NCI-H1930 (cell line): Measurements from ENCODE around the gene GDF10.
A peak's percentile ranks its signal among the peaks of the same experiment; 100 is the strongest.

ENCODE experiments used
- DNase-seq, 2 experiments: peaks; one replicate each; lab custom pipeline; 2025; lab: John Stamatoyannopoulos, UW

Gene GDF10

DNA sequence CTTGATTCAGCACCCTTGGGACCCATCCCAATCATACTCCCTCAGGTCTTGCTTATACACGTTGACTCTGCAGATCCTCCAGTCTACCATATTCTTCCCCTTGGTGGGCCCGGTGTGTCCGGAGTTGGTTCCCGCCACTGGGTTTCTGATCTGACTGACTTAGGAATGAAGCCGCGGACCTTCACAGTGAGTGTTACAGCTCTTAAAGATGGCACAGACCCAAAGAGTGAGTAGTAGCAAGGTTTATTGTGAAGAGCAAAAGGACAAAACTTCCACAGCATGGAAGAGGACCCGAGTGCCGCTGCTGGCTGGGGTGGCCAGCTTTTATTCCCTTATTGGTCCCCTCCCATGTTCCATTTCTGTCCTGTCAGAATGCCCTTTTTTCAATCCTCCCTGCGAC is 5.9 kb upstream of the GDF10 start:
- DNase-seq: no peak

DNA sequence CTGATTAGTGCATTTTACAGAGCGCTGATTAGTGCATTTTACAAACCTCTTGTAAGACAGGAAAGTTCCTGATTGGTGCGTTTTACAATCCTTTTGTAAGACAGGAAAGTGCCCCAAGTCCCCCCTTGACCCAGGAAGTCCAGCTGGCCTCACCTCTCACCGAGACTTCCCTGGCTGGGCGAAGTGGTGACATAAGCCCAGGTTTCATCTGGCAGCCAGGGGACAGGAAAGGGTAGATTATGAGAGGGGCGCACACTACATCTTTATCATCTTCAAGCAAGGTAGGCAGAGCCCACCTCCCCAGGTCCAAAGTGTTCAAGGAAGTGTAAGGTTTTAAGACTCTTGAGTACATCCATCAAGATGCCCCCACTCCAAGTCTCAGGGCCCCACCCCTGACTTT is 5.5 kb upstream of the GDF10 start:
- DNase-seq: no peak

DNA sequence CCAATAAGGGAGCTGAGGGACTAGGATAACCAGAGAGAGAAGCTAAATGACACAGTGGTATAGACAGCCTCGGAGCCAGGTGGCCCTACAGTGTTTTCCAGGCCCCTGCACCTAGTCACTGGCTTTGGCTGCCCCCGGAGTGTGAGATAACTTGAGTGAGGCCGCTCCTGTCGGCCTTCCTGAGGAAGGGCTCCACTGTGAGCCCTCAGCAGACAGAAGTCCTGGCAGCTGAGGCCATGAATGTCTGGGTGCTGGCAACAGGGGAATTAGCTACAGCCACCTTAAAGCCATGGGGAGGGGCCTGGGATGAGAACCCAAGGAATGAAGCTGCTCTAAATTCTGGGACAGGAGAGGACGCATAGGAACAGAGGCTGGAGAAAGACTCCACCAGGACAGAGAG is 4.6 kb upstream of the GDF10 start:
- no peak for DNase-seq

DNA sequence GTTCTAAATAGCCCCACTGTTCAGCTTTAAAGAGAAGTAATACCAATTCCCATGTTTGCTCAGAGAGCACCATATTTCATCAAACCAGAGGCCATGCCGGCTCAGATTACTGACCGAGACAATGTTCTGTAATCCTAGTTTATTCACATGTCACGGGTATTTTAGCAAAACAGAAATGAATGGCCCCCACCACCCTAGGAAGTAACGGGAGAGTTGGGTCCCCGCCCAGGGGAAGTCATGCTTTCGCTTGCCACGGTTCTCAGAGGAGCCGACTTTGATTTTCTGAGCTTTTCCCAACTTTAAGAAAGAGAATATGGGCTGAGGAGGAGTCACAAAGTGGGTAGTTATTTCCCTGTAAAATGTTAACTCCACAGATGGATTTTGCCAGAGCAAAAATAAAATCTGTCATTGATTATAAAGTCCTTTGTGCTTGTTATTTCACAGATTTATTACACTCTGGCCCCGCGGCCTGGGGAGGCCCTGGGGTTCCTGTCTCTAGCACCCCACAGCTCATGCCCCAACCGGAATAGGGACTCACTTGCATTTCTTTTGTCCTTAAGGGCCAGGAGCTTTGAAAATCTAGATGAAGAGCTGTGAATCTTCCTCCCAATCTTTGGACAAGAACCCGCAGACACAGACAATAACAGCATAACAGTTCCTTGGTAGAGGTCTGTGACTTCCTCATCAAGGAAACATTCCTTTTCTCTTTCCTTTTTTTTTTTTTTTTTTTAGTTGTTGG is 3.7 kb upstream of the GDF10 start:
- DNase-seq: no peak

DNA sequence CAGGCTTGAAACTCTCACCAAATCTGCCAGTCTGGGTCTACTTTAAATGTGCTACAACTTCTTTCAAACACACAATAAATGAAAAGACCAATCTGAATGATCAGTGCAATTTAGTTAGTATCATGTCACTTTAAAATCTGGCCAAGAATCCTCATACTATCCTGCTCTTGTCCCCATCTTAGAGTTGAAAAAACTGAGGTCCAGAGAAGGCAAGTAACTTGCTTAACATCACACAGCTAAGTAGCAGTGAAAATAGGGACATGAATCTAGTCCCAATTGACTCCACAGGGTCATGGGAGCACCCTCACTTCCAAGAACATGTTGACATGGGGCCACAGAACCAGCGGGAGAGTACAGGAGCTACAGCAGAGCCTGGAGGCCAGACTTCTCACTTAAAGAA is 3.1 kb upstream of the GDF10 start:
- no peak for DNase-seq

DNA sequence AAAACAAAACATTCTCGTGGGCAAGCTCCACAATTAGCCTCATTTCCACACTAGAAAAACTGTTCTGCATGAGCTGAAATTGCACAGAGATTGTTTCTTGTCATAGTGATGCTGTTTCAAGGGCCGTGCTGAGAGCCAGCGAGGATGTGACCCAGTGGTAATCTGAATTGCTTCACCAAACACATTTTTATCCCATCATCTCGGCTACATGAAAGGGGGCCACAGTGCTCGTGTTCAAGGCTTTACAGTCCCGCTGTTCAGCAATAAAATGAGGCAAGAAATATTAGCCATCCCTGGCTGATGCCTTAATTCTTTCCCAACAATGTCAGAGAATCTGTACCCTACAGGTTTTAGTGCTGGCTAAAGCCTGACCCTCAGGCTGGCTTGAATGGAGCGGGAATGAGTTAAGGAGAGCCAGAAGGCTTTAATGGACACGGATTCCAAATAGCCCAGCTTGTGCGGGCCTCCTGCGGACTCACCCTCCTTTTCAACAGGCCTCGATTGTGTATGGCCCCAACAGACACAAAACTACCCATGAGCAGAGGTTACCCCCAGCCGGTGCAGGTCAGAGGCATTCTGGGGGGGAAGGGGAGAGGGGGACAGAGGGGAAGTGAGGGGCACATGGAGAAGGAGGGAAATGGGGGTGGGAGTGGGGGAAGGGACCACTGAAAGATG is 2.0 kb upstream of the GDF10 start:
- DNase-seq: no peak

DNA sequence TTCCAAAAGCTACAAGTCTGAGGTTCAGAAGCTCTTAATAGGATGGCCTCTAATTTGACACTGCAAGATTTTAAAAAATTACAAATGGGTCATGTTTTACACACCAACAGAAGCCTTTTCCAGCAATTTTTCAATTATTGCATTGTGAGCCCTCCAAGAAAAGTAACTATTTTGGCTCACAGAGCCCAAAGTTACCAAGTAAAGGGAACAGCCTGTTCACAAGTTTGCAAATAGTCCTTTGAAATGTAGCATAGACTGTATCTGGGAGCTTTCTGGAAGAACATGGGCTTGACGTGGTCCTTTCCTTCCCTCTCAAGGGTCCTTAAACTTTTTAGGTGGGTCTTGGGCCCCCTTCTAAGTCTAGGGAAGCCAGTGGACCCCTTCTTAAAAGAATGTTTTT is 1.3 kb upstream of the GDF10 start:
- no peak for DNase-seq

DNA sequence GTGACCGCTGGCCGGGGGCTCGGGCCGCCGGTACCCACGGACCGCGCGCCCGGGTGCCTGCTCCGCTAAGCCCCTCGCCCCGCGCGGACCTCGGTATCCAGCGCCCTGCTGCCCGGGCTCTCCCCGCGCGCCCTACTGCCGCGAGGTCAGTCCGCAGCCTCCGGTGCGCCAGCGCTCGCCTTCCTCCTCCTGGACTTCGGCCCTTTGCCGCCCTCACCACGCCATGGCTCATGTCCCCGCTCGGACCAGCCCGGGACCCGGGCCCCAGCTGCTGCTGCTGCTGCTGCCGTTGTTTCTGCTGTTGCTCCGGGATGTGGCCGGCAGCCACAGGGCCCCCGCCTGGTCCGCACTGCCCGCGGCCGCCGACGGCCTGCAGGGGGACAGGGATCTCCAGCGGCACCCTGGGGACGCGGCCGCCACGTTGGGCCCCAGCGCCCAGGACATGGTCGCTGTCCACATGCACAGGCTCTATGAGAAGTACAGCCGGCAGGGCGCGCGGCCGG is 483 bp downstream of the GDF10 start:
- no peak for DNase-seq

DNA sequence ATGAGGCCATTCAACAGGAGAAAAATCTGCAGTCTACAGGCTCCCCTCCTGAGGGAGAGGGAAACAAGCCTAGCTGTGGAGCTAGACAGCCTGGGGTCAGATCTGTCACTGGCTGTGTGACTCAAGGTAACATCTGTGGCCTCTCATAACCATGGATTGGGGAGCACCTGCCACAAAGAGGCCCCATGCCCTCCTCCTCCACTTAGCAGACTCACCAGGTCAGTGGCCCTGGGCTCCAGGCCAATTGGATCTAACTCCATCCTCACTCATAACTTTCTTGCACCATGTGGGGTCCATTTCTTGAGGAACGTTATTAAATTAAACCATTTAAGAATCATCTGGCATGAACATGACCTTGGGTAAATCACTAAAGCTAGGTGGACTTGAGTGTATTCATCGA is 1.8 kb downstream of the GDF10 start:
- no peak for DNase-seq

DNA sequence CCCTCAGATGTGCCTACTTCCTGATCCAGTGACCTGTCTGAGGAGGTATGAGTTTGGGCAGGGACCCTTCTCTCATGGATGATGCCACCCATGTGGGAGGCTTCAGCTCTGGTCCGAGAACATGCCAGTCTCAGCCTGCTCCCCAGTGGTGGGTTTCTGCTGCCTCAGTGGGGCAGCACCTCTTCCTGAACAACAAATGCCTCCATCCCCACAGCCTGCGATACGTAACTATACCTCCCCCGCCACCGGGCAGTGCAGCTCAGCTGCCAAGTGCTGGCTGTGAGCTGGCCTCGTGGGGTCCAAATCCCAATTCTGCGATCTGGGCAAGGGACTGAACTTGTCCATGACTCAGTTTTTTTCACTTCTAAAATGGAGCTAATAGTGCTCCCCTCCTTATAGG is 3.1 kb downstream of the GDF10 start:
- no peak for DNase-seq

DNA sequence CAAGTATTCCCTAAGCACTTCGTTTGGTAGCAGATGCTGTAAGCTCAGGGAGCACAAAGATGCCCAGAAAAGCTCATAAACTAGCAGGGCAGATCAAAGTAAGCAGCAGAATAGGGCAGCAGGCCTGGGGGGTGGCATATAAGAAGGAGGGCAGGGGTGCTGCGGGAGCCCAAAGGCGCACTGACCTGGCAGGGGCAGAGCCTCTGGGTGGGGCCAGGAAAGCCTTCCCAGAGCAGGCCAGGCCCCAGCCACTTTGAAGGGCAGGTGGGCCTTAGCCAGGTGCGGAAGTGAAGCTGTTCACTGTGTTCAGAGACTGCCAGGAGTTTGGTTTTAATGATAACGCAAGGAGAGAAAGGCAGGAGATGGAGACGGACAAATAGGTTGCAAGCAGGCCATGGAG is 3.9 kb downstream of the GDF10 start:
- DNase-seq: no peak

DNA sequence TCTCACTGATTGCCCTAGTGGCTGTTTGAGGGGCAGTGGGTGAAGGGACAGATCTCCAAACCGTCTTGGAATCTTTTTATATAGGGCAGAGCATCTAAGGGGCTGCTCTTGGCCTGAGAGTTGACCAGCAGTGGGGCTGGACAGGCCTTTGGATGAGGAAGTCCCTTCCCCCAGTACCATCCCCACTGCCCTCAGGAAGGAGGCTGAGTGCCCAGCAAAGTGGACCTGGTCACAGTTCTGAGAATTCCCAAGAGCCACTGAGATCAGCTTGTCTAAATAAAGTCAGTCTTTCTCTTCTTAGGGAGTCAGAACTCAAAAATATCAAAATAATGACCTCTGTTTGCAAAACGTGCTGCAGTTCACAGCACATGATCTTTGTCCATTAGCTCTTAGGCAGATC is 5.6 kb downstream of the GDF10 start:
- DNase-seq: no peak

DNA sequence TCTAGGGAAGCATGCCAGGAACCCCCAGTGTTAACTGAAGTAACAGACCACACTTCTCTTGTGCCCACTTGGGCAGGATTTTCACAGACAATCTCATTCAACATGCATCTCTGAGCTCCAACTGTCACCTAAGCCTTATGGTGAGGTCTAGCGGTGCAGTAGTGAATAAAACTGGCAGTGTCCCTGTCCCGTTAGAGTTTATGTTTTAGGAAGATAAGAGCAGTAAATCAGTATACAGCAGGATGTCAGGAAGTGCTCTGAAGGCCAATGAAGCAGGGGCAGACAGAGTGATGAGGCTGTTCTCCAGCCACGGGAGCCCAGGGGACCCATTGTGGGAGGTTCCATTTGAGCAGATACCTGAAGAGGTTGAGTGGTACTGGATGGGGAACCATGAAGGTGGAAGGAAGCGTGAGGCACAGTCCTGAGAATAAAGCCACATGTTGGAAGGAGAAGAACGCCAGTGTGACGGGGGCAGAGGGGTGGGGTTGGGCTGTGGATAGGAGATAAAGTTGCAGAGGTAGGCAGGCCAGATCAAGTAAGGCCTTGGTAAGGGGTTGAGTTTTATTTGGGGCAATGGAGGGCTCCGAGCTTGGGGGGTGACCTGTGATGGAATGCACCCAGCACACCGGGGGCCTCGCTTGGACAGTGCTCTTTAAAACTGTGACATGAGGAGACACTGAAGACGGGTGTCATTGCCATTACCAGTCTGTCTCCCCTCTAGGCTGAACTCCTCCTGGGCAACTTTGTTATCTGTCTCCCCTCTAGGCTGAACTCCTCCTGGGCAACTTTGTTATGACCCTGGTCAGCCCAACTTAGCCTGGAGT is 6.6 kb downstream of the GDF10 start:
- no peak for DNase-seq

DNA sequence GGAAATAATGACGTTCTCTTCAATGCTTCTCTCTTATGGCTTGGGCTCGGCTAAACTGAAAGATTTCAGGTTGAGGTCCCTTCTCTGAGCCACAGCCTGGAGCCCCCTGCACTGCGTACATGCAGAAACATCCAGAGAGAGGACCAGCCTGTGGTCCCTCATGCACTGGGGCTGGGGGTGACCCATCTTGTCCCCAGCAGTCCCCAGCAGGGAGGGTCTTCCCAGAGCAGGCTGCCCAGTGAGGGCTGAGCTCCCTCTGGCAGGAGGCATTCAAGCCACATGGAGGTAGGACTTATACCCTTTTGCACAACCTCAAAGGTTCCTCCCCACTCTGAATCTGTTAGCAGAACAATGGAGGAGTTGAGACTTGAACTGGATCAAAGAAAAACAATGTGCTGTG is 7.4 kb downstream of the GDF10 start:
- DNase-seq: no peak

DNA sequence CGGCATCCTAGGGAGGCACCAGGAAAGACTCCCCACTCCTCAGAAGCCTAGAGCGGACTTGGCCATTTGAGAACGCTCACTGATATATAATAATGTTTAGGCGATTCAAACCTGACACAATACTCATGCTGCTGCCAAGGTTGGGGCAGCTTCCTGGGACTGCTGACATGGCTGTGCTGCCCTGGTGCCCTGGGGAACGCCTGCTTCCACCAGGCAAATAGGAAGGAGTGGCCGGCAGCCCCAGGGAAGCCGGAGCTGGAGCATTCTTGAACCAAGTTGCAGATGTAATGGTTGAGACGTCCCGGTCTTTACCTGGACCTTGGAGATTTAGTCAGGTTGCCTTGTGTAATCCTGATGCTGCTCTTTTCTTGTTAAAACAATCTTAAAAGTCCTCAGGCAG is 8.8 kb downstream of the GDF10 start:
- DNase-seq: no peak

DNA sequence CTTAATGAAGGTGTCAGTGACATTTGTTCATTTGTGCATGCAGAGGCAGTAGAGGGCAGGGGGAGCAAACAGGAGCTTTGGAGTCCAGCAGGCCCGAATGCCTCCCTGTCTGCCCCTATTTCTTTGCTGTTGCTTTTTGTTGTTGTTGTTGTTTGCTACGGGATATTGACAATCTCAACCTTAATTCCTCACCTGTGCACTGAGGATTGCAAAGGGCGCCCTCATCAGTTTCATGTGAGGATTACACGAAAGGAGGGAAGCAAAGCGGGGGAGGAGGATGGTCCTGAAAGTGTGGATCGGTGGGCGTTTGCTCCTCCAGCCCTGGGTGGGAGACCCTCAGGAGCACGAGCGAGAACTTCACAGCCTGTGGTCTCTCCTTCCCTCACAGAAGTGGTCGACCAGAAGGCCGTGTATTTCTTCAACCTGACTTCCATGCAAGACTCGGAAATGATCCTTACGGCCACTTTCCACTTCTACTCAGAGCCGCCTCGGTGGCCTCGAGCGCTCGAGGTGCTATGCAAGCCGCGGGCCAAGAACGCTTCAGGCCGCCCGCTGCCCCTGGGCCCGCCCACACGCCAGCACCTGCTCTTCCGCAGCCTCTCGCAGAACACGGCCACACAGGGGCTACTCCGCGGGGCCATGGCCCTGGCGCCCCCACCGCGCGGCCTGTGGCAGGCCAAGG is 9.6 kb downstream of the GDF10 start:
- no peak for DNase-seq

DNA sequence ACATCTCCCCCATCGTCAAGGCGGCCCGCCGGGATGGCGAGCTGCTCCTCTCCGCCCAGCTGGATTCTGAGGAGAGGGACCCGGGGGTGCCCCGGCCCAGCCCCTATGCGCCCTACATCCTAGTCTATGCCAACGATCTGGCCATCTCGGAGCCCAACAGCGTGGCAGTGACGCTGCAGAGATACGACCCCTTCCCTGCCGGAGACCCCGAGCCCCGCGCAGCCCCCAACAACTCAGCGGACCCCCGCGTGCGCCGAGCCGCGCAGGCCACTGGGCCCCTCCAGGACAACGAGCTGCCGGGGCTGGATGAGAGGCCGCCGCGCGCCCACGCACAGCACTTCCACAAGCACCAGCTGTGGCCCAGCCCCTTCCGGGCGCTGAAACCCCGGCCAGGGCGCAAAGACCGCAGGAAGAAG is 10.1 kb downstream of the GDF10 start:
- no peak for DNase-seq

DNA sequence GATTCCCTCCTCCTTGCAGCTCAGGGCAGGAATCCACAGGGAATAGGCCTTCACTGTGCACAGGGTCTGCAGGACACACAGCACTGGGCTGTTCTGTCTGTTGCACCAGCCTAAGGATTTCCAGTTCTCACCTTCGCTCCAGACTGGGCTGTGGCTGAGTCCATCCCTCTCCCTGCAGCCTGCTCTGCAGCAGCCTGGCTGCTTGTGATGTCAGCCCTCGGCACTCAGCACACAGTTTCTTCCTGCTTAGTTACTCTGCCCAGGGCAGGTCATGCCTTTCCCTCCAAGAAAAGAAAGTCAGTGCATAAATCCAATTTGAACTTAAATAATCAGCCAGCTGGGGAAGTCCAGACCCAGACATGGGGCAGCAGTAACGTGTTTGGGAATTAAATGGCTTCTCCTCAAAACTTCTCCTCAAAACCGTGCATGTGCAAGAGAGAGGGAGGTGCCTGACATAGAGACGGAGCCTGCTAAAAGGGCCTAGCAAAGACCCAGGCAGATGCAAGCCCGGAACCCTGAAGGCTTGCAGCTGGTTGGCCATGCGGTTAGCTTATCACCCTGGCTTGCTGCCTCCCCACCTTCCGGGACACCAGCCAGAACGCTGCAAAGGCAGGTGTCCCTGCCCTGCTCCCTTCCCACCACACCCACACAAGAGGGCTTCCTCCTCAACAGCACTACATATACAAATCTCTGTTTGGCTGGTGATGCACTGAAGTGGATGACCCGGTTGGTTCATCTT is 11.4 kb downstream of the GDF10 start:
- no peak for DNase-seq

DNA sequence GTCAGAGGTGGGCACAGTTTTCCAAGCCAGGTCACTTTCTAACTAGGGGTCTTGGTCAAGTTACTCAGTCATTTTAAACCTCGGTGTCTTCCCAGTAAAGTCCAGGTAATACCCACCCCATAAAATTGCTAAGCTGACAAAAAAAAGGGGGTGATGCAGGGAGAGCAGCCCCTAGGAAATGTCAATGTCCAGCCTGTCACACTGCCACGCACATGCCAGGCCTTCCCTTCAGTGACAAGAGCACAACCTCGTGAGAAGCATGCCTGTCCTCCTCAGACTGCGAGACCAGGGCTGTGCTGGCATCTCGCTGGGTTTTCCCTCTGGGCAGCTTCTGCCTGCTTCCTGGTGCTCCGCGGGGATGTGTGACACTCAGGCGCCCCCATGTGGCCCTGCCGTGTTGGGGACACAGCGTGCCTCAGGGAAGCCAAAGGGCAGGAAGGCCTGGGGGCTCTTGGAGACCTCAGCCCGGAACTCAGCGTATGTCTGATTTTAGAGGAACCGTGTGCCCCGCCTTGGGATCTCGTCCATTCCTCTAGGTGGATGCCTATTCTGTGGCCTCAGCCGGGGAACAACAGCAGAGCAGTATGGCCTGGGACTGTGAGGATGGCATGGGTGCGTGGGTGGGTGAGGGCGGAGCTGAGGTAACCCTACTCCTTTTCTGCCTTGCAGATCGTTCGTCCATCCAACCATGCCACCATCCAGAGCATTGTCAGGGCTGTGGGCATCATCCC is 12.1 kb downstream of the GDF10 start:
- DNase-seq: peak; percentile 3 to 17

DNA sequence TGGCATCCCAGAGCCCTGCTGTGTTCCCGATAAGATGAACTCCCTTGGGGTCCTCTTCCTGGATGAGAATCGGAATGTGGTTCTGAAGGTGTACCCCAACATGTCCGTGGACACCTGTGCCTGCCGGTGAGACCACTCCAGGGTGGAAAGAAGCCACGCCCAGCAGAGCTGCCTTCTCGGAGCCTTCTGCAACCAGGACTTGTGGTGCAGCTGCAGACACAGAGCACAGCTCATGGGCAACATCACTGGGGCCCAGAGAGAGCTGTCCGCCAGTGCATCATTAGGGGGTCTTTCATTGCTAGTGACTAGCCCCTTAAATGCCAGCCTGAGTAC is 12.6 kb downstream of the GDF10 start:
- no peak for DNase-seq

DNA sequence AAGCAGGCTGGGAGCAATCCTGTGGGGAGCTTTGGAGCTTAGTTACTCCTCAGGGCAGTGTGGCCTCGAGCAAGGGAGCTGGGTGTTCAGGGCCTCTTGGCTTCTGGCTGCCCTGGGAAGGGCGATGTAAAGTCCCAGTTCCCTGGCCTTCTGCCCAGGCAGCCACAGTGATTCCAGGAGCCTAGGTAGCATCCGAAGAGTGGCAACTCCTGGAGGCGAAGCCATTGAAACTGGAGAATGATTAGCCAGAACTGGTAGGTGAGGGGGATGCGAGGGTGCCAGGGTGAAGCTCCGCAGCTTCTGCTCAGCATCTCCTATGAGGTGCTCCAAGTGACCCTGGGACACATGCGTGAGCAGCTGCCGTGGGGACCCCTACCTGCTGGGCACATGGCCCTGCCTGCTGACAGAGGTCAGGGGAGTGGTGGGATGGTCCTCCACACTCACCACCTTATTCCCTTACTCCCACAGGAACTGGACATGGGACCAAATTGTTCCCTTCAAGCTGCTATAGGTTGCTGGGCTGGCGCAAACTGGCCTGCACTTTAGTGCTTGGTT is 14.5 kb downstream of the GDF10 start:
- no peak for DNase-seq
